ENCODE measurements around the gene FSIP1.

FSIP1 gene

GRCh38 chr15:39792025-39792843 lies 9.6 kb upstream of the FSIP1 start:
- no peak for DNase-seq

- no peak for DNase-seq
Observed at GRCh38 chr15:39789736-39790135, 7.1 kb upstream of the FSIP1 start.

GRCh38 chr15:39788800-39789565 lies 6.3 kb upstream of the FSIP1 start:
- no peak for DNase-seq

GRCh38 chr15:39788108-39788507 lies 5.5 kb upstream of the FSIP1 start:
- peak in 1 of 2 experiments; percentile 38 for DNase-seq

GRCh38 chr15:39787479-39787878 lies 4.8 kb upstream of the FSIP1 start:
- DNase-seq, result no peak

GRCh38 chr15:39786447-39787056 lies 3.9 kb upstream of the FSIP1 start:
- no peak for DNase-seq

GRCh38 chr15:39785841-39786240 lies 3.2 kb upstream of the FSIP1 start:
- DNase-seq, result no peak

- no peak for DNase-seq
Observed at GRCh38 chr15:39785139-39785538, 2.5 kb upstream of the FSIP1 start.

GRCh38 chr15:39784638-39785037 lies 2.0 kb upstream of the FSIP1 start:
- no peak for DNase-seq

- no peak for DNase-seq
Observed at GRCh38 chr15:39784125-39784524, 1.5 kb upstream of the FSIP1 start.

- DNase-seq, result no peak
Observed at GRCh38 chr15:39783244-39783820, 691 bp upstream of the FSIP1 start.

GRCh38 chr15:39781967-39782302 lies 706 bp downstream of the FSIP1 start:
- DNase-seq, result no peak

- DNase-seq, result no peak
Observed at GRCh38 chr15:39781147-39781966, 1.3 kb downstream of the FSIP1 start.

- no peak for DNase-seq
Observed at GRCh38 chr15:39778021-39778420, 4.6 kb downstream of the FSIP1 start.

- DNase-seq, result no peak
Observed at GRCh38 chr15:39777496-39777895, 5.1 kb downstream of the FSIP1 start.

- DNase-seq, result no peak
Observed at GRCh38 chr15:39776068-39776467, 6.6 kb downstream of the FSIP1 start.

- peak in 1 of 2 experiments; percentile 52 for DNase-seq
Observed at GRCh38 chr15:39774688-39775267, 7.9 kb downstream of the FSIP1 start.

- DNase-seq, result no peak
Observed at GRCh38 chr15:39770748-39771689, 11.6 kb downstream of the FSIP1 start.

- DNase-seq, result no peak
Observed at GRCh38 chr15:39767921-39768320, 14.7 kb downstream of the FSIP1 start.

GRCh38 chr15:39761006-39761405 lies 21.6 kb downstream of the FSIP1 start:
- no peak for DNase-seq
